ENCODE data around the gene PRSS35.
"Not testable (repeated sequence)": the region's sequence is repeated elsewhere in the genome, so short reads cannot be mapped to it uniquely, and the experiment has no call there.

Gene PRSS35, protein sequence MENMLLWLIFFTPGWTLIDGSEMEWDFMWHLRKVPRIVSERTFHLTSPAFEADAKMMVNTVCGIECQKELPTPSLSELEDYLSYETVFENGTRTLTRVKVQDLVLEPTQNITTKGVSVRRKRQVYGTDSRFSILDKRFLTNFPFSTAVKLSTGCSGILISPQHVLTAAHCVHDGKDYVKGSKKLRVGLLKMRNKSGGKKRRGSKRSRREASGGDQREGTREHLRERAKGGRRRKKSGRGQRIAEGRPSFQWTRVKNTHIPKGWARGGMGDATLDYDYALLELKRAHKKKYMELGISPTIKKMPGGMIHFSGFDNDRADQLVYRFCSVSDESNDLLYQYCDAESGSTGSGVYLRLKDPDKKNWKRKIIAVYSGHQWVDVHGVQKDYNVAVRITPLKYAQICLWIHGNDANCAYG

DNA sequence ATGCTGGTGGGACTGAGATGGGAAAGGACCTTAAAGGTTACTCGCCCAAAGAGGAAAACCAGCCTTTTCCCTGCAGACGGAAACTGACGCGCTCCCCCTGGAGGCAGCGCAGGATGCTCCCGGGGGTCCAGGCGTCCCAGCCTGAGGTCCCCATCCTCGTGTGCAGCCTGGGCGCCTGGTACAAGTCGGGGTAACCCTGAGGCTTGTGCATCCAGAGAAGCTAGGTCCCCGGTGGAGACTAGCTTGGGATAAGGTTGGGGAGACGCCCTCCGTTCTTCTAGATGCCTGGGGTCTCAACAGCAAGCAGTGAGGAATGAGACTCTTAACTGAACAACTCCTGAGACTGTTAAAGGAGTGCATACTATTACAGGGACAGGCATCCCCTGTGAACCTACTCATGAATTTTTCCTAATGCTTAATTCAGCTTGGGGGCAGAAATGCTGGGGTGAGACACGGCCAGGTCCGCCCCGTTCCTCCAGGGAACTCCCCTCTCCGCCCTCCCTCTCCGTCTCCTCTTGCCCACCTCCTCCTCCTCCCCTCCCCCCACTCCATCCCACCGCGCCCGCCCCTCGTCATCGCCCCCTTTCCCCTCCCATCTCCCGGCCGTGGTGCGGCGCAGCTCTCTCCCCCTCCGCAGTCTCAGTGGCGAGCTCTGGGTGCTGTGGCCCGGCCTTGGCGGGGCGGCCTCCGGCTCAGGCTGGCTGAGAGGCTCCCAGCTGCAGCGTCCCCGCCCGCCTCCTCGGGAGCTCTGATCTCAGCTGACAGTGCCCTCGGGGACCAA, at the start of gene PRSS35:
PRSS35 (plus strand) TSS at position 634 of the 781 bp plus-strand sequence. CDS start 10,908 bp downstream, outside the sequence.
- peak; percentile 20 for DNase-seq

DNA sequence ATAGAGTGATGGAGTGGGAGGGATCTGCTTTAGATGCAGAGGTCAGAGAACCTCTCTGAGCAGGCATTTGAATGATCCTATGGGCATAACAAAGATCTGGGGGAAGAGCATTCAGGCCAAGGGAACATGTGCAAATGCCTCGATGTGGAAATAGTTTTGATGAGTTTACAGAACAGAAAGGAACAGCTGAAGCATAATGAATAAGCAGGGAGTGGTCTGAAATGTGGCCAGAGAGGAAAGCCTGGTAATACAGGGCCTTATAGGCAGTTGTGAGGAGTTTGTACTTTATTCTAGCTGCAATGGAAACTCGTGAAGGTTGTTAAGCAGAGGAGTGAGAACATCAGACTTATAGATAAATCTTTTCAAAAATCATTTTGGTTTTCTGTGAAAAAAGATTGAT, 48.4 kb upstream of the PRSS35 start:
- DNase-seq = no peak

DNA sequence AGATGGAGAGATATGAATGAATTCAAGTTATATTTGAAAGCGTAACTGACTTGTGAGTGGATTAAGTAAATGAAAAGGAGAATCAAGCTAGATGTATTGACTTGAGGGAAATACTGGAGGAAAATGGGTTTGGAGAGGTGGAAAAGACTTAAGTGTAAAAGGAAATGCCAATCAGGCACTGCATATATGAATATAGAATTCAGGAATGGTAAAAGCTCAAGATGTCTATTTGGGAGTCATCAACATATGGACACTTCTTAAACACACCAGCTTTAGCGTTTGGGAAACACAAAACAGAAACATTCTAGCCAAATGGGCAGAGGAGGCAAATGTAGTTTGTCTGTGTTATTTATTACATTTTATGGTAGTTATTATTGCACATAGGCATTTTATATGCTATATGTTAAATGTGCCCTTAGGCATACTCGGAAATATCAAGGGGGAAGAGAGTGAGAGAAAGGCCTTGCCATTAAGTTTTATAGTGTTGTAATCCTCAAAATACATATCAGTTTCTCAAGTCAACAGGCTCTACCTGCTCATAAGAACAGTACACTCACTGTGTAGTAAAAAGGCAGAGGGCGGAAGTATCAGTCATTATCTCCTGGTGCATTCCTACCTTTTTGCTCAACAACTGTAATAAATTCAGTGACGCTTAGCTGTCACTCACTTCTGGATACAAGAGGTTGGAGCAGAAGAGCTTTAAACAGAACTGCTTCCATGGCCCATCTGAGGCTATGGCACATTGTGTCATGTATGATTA, 47.8 kb upstream of the PRSS35 start:
- DNase-seq = no peak

DNA sequence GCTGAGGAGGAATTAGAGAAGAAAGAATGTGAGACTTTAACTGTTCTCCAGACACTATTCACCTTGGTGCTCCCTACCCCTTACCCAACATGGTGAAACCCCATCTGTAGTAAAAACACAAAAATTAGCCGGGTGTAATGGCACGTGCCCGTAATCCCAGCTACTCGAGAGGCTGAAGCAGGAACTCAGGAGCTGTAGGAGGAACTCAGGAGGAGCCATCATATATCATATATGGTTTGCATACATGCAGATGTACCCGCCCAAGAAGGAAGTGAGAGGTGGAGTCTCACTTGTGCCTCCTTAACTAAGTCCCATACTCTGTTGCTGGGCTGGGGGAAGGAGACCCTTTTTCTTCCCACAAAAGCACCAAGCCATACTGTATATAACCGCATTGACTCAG, 46.0 kb upstream of the PRSS35 start:
- DNase-seq = no peak

DNA sequence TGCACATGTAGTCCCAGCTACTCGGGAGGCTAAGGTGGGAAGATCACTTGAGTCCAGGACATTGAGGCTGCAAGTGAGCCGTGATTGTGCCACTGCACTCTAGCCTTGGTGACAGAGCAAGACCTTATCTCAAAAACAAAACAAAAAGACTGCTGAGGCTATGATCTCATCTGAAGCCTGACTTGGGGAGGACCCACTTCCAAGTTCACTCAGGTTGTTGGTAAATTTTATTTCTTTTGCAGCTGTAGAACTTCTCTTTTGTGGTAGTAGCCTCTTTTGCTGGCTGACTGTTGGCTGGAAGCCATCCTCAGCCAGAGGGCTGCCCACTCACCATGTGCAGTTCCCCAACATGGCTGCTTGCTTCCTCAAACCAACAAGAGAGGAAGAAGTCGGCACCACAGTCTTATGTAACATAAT, 44.7 kb upstream of the PRSS35 start:
- DNase-seq = peak; percentile 63

DNA sequence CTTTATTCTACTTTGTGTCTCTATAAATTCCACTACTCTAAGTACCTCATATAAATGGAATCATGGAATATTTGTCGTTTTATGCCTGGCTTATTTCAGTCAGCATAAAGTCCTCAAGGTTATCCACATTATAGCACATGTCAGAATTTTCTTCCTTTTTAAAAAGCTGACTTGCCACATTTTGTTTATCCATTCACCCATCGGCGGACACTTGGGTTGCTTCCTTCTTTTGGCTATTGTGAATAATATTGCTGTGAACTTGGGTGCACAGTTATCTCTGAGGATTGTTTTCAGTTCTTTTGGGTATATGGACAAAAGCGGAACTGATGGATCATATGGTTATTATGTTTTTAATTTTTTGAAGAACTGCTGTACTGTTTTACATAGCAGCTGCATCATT, 42.3 kb upstream of the PRSS35 start:
- DNase-seq = no peak

DNA sequence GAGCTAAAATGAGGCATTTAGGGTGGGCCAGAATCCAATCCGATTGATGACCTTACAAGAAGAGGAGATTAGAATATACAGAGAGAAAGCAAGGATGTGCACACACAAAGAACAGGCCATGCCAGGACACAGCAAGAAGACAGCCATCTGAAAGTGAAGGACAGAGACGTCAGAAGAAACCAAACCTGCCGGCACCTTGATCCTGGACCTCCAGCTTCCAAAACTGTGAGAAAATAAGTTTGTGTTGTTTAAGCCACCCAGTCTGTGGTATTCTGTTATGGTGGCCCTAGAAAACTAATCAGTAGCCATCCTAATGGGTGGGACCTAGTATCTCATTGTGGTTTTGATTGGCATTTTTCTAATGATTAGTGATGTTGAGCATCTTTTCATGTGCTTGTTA, 41.7 kb upstream of the PRSS35 start:
- no peak for DNase-seq

DNA sequence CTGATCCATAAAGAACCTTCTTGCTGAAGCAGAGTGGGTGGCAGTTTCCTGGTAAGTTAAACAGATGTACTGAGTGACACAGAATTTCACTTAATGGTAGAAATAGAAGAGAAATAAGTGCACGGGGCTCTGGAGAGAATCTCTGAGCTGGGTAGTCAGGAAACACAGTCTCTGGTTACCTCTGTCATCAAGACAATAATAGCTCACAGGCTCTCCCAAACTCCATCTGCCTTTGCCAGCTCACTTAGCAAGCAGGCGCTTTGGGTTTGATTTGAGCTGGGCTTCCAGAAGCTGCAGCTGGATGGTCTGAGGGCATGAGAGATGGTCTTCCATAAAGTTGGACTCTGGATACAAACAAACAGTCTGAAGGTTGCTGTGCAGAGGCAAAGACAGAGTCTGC, 39.6 kb upstream of the PRSS35 start:
- DNase-seq = no peak

DNA sequence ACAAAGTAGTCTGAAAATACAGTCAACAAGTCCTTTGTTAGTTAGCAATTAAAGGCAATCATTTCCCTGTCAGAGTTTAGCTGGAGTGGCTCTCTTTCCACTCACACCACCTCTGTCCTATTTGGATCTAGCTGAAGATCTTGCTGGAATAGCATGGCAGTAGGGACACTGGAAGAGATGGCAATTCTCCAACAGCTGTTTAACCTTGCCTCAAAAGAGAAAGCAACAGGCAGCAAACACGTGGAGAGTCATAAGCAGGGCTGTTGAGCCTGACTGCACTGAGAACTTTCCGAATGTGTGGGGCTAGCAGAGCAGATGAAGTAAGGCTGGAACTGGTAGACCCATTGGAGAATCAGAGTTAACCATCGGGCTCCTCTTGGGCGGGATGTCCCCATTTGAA, 38.0 kb upstream of the PRSS35 start:
- DNase-seq = no peak

DNA sequence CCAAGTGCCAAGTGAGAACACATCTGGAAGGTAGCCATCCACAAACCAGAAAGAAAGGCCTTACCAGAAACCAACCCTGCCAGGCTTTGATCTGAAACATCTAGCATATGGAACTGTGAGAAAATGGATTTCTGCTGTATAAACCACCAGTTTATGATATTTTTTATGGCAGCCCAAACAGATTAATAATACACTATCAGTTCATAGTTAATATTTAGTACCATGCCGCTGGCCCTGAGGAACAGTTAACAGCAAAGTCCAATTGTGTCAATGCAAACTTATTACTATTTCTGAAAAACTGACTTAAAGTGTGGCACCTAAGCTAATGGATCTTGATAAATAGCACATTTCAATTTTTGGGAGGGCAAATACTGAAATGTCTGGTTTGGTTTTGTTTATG, 35.4 kb upstream of the PRSS35 start:
- no peak for DNase-seq

DNA sequence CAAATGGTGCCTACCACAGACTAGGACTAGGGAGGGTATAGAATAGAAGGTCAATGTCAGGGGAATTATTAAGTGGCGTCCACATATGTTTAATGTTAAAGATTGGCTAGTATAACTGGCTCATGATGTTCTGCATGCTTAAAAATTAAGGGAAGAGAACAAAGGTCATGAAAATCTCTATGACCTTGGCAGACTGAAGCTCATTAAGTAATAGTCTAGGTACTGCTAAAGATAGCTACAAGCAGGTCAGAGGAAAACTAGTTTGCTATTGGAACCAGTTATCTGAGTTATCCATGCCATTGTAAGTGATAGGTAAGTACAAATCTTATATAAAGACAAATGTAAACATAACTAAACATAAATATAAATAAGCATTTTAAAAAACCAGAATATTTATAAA, 32.9 kb upstream of the PRSS35 start:
- DNase-seq = no peak

DNA sequence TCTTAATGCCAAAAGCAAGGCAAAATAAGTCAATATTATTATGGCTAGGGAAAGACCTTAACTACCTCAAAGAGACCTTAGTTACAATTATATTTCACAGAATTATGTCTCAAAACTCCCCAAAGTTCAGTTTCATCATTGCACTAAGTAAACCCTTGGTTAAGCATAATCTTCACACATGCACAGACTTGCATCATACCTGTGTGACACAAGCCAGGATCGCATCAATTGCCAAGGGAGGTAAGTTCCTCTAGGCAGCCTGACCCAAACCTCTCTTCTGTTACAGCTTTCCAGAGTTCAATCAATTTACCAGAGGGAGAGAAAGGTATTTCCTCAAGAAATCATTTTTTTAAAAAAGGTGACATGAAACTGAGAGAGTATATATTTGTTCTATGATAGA, 31.9 kb upstream of the PRSS35 start:
- DNase-seq = no peak

DNA sequence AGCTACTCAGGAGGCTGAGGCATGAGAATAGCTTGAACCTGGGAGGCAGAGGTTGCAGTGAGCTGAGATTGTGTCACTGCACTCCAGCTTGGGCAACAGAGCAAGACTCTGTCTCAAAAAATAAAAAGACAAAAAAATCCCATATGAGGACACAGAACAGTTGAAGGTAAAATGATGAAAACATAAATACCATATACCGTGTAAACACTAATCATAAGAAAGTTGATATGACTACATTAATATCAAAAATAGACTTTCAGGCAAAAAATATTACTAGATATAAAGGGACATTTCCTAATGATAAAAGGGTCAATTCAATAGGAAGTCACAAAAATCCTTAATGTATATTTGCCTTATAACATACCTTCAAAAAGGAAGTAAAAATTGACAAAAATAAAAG, 30.4 kb upstream of the PRSS35 start:
- DNase-seq = not testable (repeated sequence)

DNA sequence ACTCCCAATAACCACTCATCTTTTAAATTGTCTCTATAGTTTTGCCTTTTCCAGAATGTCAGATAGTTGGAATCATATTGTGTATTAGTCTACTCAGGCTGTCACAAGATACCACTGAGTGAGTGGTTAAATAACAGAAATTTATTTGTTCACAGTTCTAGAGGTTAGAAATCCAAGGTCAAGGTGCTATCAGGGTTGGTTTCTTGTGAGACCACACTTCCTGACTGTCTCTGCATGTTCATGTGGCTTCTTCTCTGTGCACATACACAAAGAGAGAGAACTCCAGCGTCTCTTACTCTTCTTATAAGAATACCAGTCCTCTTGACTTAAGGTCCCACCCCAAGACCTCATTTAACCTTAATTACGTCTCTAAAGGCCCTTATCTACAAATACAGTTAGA, 23.9 kb upstream of the PRSS35 start:
- DNase-seq = no peak

DNA sequence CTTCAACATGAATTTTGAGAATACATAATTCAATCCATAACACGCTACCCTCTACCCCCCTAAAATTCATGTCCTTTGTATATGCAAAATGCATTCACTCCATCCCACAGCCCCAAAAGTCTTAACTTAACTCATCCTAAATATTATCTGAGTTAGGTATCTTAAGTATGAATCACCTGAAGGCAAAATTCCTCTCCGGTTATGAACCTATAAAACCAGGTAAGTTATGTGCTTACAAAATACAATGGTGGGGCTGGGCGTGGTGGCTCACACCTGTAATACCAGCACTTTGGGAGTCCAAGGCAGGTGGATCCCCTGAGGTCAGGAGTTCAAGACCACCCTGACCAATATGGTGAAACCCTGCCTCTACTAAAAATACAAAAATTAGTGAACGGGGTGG, 23.5 kb upstream of the PRSS35 start:
- DNase-seq = no peak

DNA sequence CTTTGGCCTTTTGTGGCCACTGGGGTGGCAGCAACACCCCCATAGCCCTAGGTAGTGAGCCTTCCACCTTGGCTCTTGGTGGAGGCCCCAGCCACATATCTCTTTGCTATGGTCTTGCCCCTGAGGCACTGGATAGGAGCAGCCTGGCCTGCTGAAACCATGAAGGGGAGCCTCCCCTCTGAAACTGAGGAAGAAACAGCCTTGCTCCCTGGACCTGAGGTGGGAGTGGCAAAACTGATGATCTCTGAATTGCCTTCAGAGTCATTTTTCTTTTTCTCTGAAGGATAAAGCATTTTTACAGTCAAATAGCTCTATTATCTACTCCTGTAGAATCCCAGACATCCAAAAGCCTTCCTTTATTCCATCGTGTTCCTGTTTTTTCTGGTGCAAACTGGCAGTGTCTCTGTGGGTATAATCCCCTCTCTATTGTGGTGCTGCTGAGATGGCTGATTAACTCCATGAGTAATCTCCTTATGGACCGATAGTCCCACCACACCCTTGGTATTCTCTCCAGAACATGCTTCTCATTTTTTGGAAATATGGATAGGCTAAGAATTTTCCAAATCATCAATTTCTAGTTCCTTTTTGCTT, 22.0 kb upstream of the PRSS35 start:
- no peak for DNase-seq

DNA sequence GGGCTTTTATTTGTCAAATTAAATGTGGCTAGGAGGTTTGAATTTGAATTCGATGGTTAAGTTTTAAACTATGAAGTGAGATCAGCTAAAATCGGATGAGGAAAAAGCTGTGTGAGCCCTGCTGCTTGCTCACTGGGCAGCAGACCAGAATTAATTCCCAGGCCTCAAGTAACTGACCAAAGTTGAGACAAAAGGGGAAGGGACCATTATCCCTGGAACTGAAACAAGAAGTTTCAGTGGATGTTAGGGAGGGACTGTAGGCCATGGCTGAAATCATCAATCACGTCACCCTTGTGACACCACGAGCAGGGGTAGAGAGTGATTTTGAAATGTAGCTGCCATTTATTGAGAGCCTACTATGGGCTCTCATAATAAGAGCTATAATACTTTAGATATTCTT, 7.0 kb upstream of the PRSS35 start:
- DNase-seq = no peak

DNA sequence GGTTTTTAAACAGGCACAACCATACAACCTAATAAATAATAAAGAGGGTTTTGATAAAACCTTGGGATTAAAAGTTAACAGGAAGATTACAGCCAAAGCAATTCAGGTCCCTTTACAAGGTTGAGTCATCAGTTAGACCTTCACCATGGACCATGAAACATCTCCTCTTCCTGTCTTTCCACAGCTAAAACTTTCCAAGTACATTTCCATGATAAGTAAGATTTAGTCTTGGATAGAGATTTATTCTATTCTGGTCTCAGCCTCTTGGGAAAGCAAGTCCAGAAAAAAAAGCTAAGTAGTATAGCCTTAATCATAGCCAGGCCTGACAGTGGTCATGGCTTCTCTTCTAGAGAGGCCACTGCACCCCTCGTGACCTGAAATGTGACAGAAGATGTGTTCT, 2.9 kb upstream of the PRSS35 start:
- DNase-seq = no peak

DNA sequence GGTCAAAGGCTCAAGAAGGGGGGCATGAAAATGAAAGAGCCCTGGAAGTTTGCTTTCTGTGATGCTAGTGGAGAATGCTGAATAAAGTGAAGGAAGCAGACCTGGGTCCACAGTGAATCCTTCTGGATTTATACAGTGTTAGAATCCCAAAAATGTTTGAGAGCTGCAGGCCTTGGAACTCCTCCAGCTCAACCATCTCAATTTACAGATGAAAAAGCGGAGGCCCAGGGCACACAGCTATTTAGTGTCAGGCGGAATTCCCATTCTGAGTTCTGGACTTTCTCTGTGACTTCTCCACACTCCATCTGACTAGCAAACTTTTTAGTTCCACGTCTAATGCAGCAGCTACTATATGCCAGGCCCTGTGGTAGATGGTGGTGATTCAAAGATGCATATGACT, 1.5 kb upstream of the PRSS35 start:
- DNase-seq = no peak

DNA sequence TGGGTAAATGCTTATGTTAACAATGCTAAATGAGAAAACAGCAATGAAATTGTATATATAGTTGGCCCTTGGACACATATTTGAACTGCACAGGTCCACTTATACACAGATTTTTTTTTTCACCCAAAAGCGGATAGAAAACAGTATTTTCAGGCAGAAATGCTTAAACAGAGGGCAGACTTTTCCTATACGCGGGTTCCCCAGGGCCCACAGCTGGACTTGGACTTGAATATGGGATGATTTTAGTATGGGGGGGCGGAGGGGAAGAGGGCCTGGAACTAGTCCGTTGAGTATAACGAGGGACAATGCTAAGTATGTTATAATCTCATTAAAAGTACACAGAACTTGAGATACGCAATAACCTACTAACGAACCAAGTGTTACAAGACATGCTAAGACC, 1.1 kb upstream of the PRSS35 start:
- no peak for DNase-seq

DNA sequence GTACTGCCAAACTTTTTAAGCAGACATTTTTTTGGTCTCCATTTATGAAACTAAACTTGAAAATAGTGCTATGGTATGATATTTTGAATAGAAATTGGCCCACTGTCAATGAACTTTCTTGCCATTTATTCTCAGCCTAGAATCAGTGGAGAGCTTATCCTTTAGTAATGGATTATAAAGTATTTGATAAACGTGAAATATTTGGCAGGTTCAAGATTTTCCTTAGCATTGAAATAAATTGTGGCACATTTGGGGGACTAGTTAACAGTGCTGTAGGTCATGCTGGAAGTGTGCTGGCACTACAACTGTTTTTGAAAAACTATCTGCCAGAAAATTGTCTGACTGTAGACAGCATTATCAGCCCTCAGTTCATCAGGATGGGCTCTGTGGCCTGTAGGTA, 2.1 kb downstream of the PRSS35 start:
- no peak for DNase-seq

DNA sequence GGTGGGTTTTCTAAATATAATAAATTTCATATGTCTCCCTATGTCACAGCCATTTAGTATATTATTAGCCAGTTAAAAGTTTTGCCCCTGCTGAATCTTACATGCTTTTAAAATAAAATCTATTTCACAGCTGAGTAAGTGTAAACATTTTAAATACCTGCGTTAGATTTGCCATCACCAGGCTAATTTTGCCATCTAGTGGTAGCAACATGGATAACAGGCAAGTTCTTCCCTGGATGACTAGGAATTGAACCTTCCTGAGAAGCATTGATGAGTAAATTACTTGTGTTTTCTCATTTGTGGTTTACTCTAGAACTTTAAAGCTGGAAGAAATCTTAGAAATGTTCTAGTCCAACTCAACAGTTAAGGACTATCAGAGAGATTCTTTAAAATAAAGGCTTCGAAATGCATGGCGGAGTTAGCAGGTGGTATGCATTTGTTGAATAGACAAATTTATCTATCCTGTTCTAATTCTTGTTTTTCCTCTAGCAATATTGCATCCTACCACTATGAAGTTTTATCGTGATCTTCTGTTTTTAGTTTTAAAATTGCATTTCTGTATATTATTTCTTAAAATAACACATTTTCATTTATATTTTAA, 2.6 kb downstream of the PRSS35 start:
- no peak for DNase-seq

DNA sequence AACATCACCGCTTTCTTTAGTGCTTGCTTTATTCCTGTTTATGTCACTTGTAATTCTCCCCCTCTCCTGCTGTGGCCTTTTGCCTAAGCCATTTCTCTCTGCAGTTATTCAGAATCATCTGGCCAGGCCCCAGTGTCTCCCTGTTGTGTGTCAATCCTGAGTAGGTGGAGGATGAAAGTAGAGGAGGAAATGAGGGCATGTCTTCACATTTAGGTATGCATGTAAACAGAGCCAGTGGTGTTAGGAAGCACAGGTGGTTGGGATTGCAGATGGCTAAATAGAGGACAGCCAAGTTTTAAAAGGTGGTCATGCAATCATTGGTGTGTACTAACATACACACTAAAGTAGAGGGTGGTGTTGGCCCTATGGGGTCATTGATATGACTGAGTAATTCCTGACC, 5.2 kb downstream of the PRSS35 start:
- DNase-seq = no peak
